IMR-90 (cell line): ENCODE results near the gene C6orf89. TPM values are rescaled to one million over a fixed set of nuclear protein-coding genes. Genes with fewer than 3 reads are reported as not detected.
"Not testable (repeated sequence)": the region's sequence is repeated elsewhere in the genome, so short reads cannot be mapped to it uniquely, and the experiment has no call there.

Source experiments
- ATAC-seq: fragments of 200-7000 bp; cut with Tn5 transposase; 2 replicates; pipeline ENCODE4 v1.9.1; 2020; ENCODE audit warnings: low read depth, mild to moderate bottlenecking, moderate library complexity
- BruUV-seq: library from RNA; stranded (reverse); fragments of 400-500 nt; replicated peaks from 2 replicates; lab custom pipeline; 2021; lab: Mats Ljungman, UMichigan
- CTCF ChIA-PET: fragments of 300-600 bp; formaldehyde crosslinking; extraction: SDS; loops from one replicate; lab custom pipeline; 2021; ENCODE audit warnings: antibody characterized with exemption; lab: Yijun Ruan, JAX
- POLR2A ChIA-PET: fragments of 300-600 bp; sonication (Branson Sonifier 250); formaldehyde crosslinking; loops from one replicate; lab custom pipeline; 2022; ENCODE audit warnings: antibody characterized with exemption; ENCODE audit not compliant: unreplicated experiment; lab: Charles Lee
- DNase-seq: peaks from one replicate; pipeline ENCODE4 v3.0.0; 2013
- H2AFZ ChIP-seq: replicated peaks from 2 replicates; pipeline ENCODE3; 2013; ENCODE audit warnings: low read length, mild to moderate bottlenecking; ENCODE audit not compliant: poor library complexity
- H2AK5ac ChIP-seq: 2 replicates; pipeline ENCODE4 v1.6.1; 2013; ENCODE audit warnings: low read depth, low read length, inconsistent platforms
- H2AK9ac ChIP-seq: replicated peaks from 2 replicates; pipeline ENCODE3; 2013; ENCODE audit warnings: mild to moderate bottlenecking, low read depth, low read length, moderate library complexity; ENCODE audit not compliant: poor library complexity
- H2BK120ac ChIP-seq: 2 replicates; pipeline ENCODE4 v1.6.1; 2013; ENCODE audit warnings: low read depth, low read length, inconsistent platforms
- H2BK15ac ChIP-seq: 3 replicates; pipeline ENCODE4 v1.6.1; 2013; ENCODE audit warnings: low read depth, low read length, inconsistent platforms
- H2BK20ac ChIP-seq: 2 replicates; pipeline ENCODE4 v1.6.1; 2013; ENCODE audit warnings: low read depth, mild to moderate bottlenecking, inconsistent platforms, low read length, moderate library complexity
- H2BK5ac ChIP-seq: 2 replicates; pipeline ENCODE4 v1.6.1; 2013; ENCODE audit warnings: mild to moderate bottlenecking, low read depth, low read length, inconsistent platforms; ENCODE audit not compliant: poor library complexity, severe bottlenecking
- H3K14ac ChIP-seq: replicated peaks from 2 replicates; pipeline ENCODE4 v1.6.1; 2013; ENCODE audit warnings: low read depth, low read length, inconsistent platforms
- H3K18ac ChIP-seq: 2 replicates; pipeline ENCODE4 v1.6.1; 2013; ENCODE audit warnings: low read depth, low read length, control low read depth
- H3K23ac ChIP-seq: 2 replicates; pipeline ENCODE4 v1.6.1; 2013; ENCODE audit warnings: low read depth, low read length, inconsistent platforms
- H3K27ac ChIP-seq: 2 replicates; pipeline ENCODE4 v1.5.1; 2013; ENCODE audit warnings: mild to moderate bottlenecking, control low read depth, low read length; ENCODE audit not compliant: insufficient read depth
- H3K27me3 ChIP-seq: 2 replicates; pipeline ENCODE4 v1.6.1; 2013; ENCODE audit warnings: low read length; ENCODE audit not compliant: control insufficient read depth, insufficient read depth
- H3K36me3 ChIP-seq: 2 replicates; pipeline ENCODE4 v1.6.1; 2013; ENCODE audit warnings: low read length, mixed read lengths; ENCODE audit not compliant: control insufficient read depth, insufficient read depth
- H3K4ac ChIP-seq: 2 replicates; pipeline ENCODE4 v1.6.1; 2013; ENCODE audit warnings: low read depth, low read length, inconsistent platforms
- H3K4me1 ChIP-seq: 2 replicates; pipeline ENCODE4 v1.6.1; 2013; ENCODE audit warnings: low read length, mixed read lengths; ENCODE audit not compliant: control insufficient read depth, insufficient read depth
- H3K4me2 ChIP-seq: 2 replicates; pipeline ENCODE4 v1.6.1; 2013; ENCODE audit warnings: low read depth, mild to moderate bottlenecking, control low read depth, low read length, moderate library complexity
- H3K4me3 ChIP-seq: 2 replicates; pipeline ENCODE4 v1.5.1; 2013; ENCODE audit warnings: low read depth, mild to moderate bottlenecking, control low read depth, low read length, moderate library complexity; ENCODE audit not compliant: insufficient read depth
- H3K56ac ChIP-seq: 2 replicates; pipeline ENCODE4 v1.6.1; 2013; ENCODE audit warnings: low read length, inconsistent platforms; ENCODE audit not compliant: insufficient read depth; ENCODE audit errors: extremely low read depth
- H3K79me1 ChIP-seq, 2 experiments: 2 replicates each; pipeline ENCODE4 v1.6.1; 2013; ENCODE audit warnings: low read length in 2 of 2, inconsistent platforms in 1 of 2, low read depth in 1 of 2
- H3K9ac ChIP-seq: 2 replicates; pipeline ENCODE4 v1.6.1; 2013; ENCODE audit warnings: low read depth, low read length, control low read depth
- H3K9me1 ChIP-seq: 2 replicates; pipeline ENCODE4 v1.6.1; 2013; ENCODE audit warnings: low read length, inconsistent platforms; ENCODE audit not compliant: insufficient read depth
- H3K9me3 ChIP-seq: 2 replicates; pipeline ENCODE4 v1.6.1; 2013; ENCODE audit warnings: low read length; ENCODE audit not compliant: control insufficient read depth, insufficient read depth
- H4K20me1 ChIP-seq: 2 replicates; pipeline ENCODE4 v1.6.1; 2013; ENCODE audit warnings: low read length, inconsistent platforms; ENCODE audit not compliant: insufficient read depth
- H4K5ac ChIP-seq: 2 replicates; pipeline ENCODE4 v1.6.1; 2013; ENCODE audit warnings: mild to moderate bottlenecking, low read depth, low read length, control low read depth
- H4K8ac ChIP-seq, 2 experiments: 2 replicates each; pipeline ENCODE4 v1.6.1; 2013; ENCODE audit warnings: low read depth in 2 of 2, low read length in 2 of 2, control low read depth in 1 of 2, inconsistent platforms in 1 of 2
- H4K91ac ChIP-seq: 2 replicates; pipeline ENCODE4 v1.6.1; 2013; ENCODE audit warnings: low read depth, low read length, inconsistent platforms; ENCODE audit not compliant: insufficient read depth
- WGBS, 2 experiments: methylation state at CpG; one replicate each; pipeline versions ENCODE4 v1.1.5 to v1.1.7; 2013; ENCODE audit warnings: missing lambda C conversion rate in 2 of 2; ENCODE audit not compliant: insufficient read length in 1 of 2; ENCODE audit errors: extremely low coverage in 2 of 2; 5-methylcytosine and 5-hydroxymethylcytosine counted together
- dilution Hi-C: fragments of 300-500 bp; cut with HindIII; formaldehyde crosslinking; loops from one replicate; pipeline ENCODE4 v1.14.3; 2018; ENCODE audit warnings: low sequenced_read_pairs; ENCODE audit not compliant: unreplicated experiment
- in situ Hi-C: fragments of 300-500 bp; cut with MboI; formaldehyde crosslinking; loops from 3 replicates; pipeline ENCODE4 v1.14.3; 2019; ENCODE audit warnings: low sequenced_read_pairs, inconsistent platforms, mixed read lengths
- intact Hi-C: fragments of 100-400 bp; cut with micrococcal nuclease; formaldehyde crosslinking; loops from 2 replicates; pipeline ENCODE4 v1.10.0; 2022
- polyA plus RNA-seq, 3 experiments: library from polyadenylated mRNA; depleted of rRNA; stranded (reverse); fragments of >200 nt; gene quantifications; 2 replicates each; pipeline ENCODE4 v1.2.3, GENCODE V29; 2012; ENCODE audit warnings: low replicate concordance in 1 of 3
- total RNA-seq: library from RNA; depleted of rRNA; stranded (reverse); fragments of >200 nt; gene quantifications from 2 replicates; pipeline ENCODE4 v1.2.3, GENCODE V29; 2012

C6orf89 gene
- total and polyA plus RNA-seq, 2 of the 4 experiments (the other 2 are of a cell fraction): 30.8 to 52.3 TPM

- ATAC-seq, DNase-seq, H4K5ac ChIP-seq, H2AK9ac ChIP-seq, H2BK120ac ChIP-seq, H3K27ac ChIP-seq, POLR2A ChIA-PET, H3K9me1 ChIP-seq, H4K20me1 ChIP-seq, H3K9ac ChIP-seq, H3K56ac ChIP-seq, intact Hi-C loops, H3K4me3 ChIP-seq, BruUV-seq, H4K8ac ChIP-seq, dilution Hi-C loops, H3K9me3 ChIP-seq, H3K4ac ChIP-seq, H3K36me3 ChIP-seq, in situ Hi-C loops, CTCF ChIA-PET, H3K27me3 ChIP-seq, H4K91ac ChIP-seq, H2BK20ac ChIP-seq, H3K23ac ChIP-seq, H2BK15ac ChIP-seq, H3K4me2 ChIP-seq, H3K18ac ChIP-seq, H3K14ac ChIP-seq, H2BK5ac ChIP-seq, H2AK5ac ChIP-seq, H2AFZ ChIP-seq, H3K4me1 ChIP-seq: not testable (repeated sequence)
- no CpG with 5 or more reads among the region's 2 CpGs for WGBS, 2 experiments
- H3K79me1 ChIP-seq: peaks cover 29 to 59% of the 10 kb centered on the region in 2 experiments
These were observed 5.4 kb downstream of the C6orf89 start for GRCh38 chr6:36891153-36891552.
